GM12878 (cell line): Measurements from ENCODE around the gene PTK7. TPM values are rescaled to one million over a fixed set of nuclear protein-coding genes. Genes with fewer than 3 reads are reported as not detected.

Experiments used
- ATF3 ChIP-seq: IDR thresholded peaks from 2 replicates; pipeline ENCODE4 v1.6.1; 2011; ENCODE audit warnings: low read depth, mild to moderate bottlenecking, low read length, moderate library complexity, borderline replicate concordance; ENCODE audit errors: extremely low read depth
- BCL3 ChIP-seq: IDR thresholded peaks from 2 replicates; pipeline ENCODE4 v1.6.1; 2011; ENCODE audit warnings: borderline replicate concordance, low read depth, mild to moderate bottlenecking, moderate library complexity, low read length; ENCODE audit not compliant: insufficient read depth, poor library complexity, severe bottlenecking
- BHLHE40 ChIP-seq, 2 experiments: fragments of 450-650 bp in 1 of 2; IDR thresholded peaks; 2 replicates each; pipeline ENCODE4 v1.6.1; 2011 to 2017; ENCODE audit warnings: low read depth in 2 of 2, borderline replicate concordance in 1 of 2, improper control_type of control experiment in 1 of 2, low read length in 1 of 2, mild to moderate bottlenecking in 1 of 2
- BMI1 ChIP-seq: fragments of 450-650 bp; IDR thresholded peaks from 2 replicates; pipeline ENCODE4 v1.6.1; 2016; ENCODE audit warnings: mild to moderate bottlenecking, moderate library complexity, borderline replicate concordance
- E2F8 ChIP-seq: fragments of 450-650 bp; IDR thresholded peaks from 2 replicates; pipeline ENCODE4 v1.6.1; 2018; ENCODE audit warnings: mild to moderate bottlenecking, low read depth, moderate library complexity; ENCODE audit not compliant: partially characterized antibody
- EED ChIP-seq: sonication (generic); IDR thresholded peaks from 2 replicates; pipeline ENCODE4 v1.6.1; 2016; ENCODE audit warnings: antibody characterized with exemption, low read depth
- EGR1 ChIP-seq, 2 experiments: IDR thresholded peaks; 1 replicate in 1 of 2; 2 replicates in 1 of 2; pipeline ENCODE4 v1.6.1; 2011 to 2012; ENCODE audit warnings: low read depth in 2 of 2, low read length in 2 of 2, borderline replicate concordance in 1 of 2, mild to moderate bottlenecking in 1 of 2, moderate library complexity in 1 of 2
- FOXM1 ChIP-seq: IDR thresholded peaks from 2 replicates; pipeline ENCODE4 v1.6.1; 2012; ENCODE audit warnings: low read depth, mild to moderate bottlenecking, inconsistent platforms, low read length, moderate library complexity
- HDAC6 ChIP-seq: fragments of 200-600 bp; sonication (generic); IDR thresholded peaks from one replicate; pipeline ENCODE4 v1.8.0; 2017; ENCODE audit warnings: antibody characterized with exemption; ENCODE audit not compliant: unreplicated experiment
- MTA3 ChIP-seq: IDR thresholded peaks from 2 replicates; pipeline ENCODE4 v1.6.1; 2012; ENCODE audit warnings: low read length, inconsistent platforms, borderline replicate concordance
- MXI1 ChIP-seq: fragments of 150-350 bp; IDR thresholded peaks from 2 replicates; pipeline ENCODE4 v1.6.1; 2011; ENCODE audit warnings: low read depth, mild to moderate bottlenecking, inconsistent platforms, low read length, improper control_type of control experiment
- PBX3 ChIP-seq: IDR thresholded peaks from 2 replicates; pipeline ENCODE4 v1.6.1; 2011; ENCODE audit warnings: mild to moderate bottlenecking, low read depth, low read length, moderate library complexity; ENCODE audit not compliant: insufficient replicate concordance
- RAD51 ChIP-seq: fragments of 450-650 bp; IDR thresholded peaks from 2 replicates; pipeline ENCODE4 v1.6.1; 2016; ENCODE audit warnings: moderate library complexity, mild to moderate bottlenecking, inconsistent platforms
- RELA ChIP-seq: fragments of 450-650 bp; IDR thresholded peaks from 2 replicates; pipeline ENCODE4 v1.8.0; 2014; ENCODE audit warnings: borderline replicate concordance; ENCODE audit not compliant: partially characterized antibody
- SMARCA5 ChIP-seq: fragments of 450-650 bp; IDR thresholded peaks from 2 replicates; pipeline ENCODE4 v1.6.1; 2017; ENCODE audit warnings: mild to moderate bottlenecking
- SREBF1 ChIP-seq: IDR thresholded peaks from 2 replicates; pipeline ENCODE4 v1.6.1; 2012; ENCODE audit warnings: mild to moderate bottlenecking, low read length
- TARDBP ChIP-seq: IDR thresholded peaks from 2 replicates; pipeline ENCODE4 v1.6.1; 2016; ENCODE audit warnings: borderline replicate concordance
- ZBTB4 ChIP-seq: fragments of 450-650 bp; formaldehyde crosslinking; IDR thresholded peaks from 2 replicates; pipeline ENCODE4 v1.4.0; 2022; ENCODE audit warnings: mild to moderate bottlenecking, moderate library complexity
- ZNF24 ChIP-seq: fragments of 450-650 bp; IDR thresholded peaks from 2 replicates; pipeline ENCODE4 v1.6.1; 2017; ENCODE audit warnings: antibody characterized with exemption, mild to moderate bottlenecking
- polyA plus RNA-seq, 11 experiments: library from polyadenylated mRNA; depleted of rRNA in 4 of 11; unstranded in 6 of 11; stranded (reverse) in 5 of 11; fragments of >200 nt; fragmentation: Nextera tagmentation in 4 of 11; fragmentation: Illumina TruSeq in 1 of 11; extraction: Ambion mirVana in 4 of 11; extraction: Trizol in 1 of 11; gene quantifications; 1 replicate in 1 of 11; 2 replicates in 10 of 11; pipeline versions ENCODE4 v1.2.1 to v1.2.3, GENCODE V29; 2011 to 2016; ENCODE audit warnings: inconsistent platforms in 2 of 11, missing spikeins in 2 of 11, low read depth in 1 of 11
- total RNA-seq, 4 experiments: library from RNA; depleted of rRNA in 3 of 4; stranded (reverse); fragments of >200 nt in 3 of 4; fragmentation: Illumina TruSeq in 1 of 4; extraction: Trizol in 1 of 4; gene quantifications; 2 replicates each; pipeline versions ENCODE4 v1.2.1 to v1.2.3, GENCODE V29; 2013 to 2021

Gene PTK7
- total and polyA plus RNA-seq, 10 of the 15 experiments (the other 5 are each of a cell fraction or from before 2014, with no cell fraction given), result 0.18 to 14.4 (median 3.3) TPM; not detected in 1

DNA sequence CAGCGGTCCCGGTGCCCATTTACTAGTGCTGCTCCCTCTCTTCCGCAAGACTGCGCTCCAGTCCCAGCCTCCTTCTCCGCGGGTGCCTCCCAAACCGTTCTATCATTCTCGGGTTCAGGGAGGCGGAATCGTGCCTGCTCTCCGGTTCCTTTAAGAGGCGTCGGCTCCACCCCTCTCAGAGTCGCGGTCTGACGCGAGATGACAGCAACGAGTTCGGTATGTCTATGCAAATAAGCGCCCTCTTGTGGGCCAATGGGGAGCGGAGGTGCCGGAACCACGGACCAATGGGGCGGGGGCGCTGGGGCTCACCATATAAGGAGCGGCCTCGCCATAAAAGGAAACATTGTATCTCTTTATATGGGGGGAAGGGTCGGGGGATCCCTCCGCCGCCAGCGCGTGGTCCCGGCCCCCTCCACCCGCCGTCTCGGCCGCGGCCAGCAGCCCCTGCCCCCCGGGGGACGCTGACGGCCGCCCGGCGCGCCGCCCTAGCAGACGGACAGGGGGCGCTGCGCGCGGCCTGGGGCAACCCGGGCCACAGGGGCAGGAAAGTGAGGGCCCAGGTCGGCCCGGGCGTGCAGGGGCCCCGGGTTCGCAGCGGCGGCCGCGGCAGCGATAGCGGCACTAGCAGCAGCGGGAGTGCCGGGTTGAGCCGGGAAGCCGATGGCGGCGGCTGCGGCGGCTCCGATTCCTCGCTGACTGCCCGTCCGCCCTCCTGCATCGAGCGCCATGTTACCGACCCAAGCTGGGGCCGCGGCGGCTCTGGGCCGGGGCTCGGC is 95.0 kb downstream of the PTK7 start, which contains the start of gene SRF (continued):
- TF ChIP-seq EGR1 (IDR thresholded peaks at IDR 0.05; ENCODE audit: borderline replicate concordance in 1 of 2, low read depth in 2 of 2, low read length in 2 of 2) (0 out of 3 replicates have a peak, but pooled peaks of 1 of the 2 experiments have one; percentile 47), MXI1 (peak; percentile 85), RAD51 (no peak), BMI1 (no peak), FOXM1 (0 out of 2 replicates have a peak, but pooled peaks have one; percentile 13), BHLHE40 (IDR thresholded peaks at IDR 0.05; ENCODE audit: borderline replicate concordance in 1 of 2, low read depth in 2 of 2, low read length in 1 of 2) (peak; percentile 19 to 74; a peak in 3 of 4 replicates), BCL3 (peak; percentile 31), ZNF24 (peak; percentile 35; the same call in 1 of the 2 replicates), TARDBP (no peak), RELA (peak; percentile 80), E2F8 (no peak), SMARCA5 (peak; percentile 98), PBX3 (no peak), HDAC6 (no peak), ATF3 (no peak), MTA3 (no peak; the same call in 1 of the 2 replicates), SREBF1 (no peak), EED (no peak; the same call in 1 of the 2 replicates), ZBTB4 (CRISPR knock-in tag) (no peak)
